Measurements from ENCODE around the gene CDKN2D.
"Not testable (repeated sequence)": the region's sequence is repeated elsewhere in the genome, so short reads cannot be mapped to it uniquely, and the experiment has no call there.

DNA sequence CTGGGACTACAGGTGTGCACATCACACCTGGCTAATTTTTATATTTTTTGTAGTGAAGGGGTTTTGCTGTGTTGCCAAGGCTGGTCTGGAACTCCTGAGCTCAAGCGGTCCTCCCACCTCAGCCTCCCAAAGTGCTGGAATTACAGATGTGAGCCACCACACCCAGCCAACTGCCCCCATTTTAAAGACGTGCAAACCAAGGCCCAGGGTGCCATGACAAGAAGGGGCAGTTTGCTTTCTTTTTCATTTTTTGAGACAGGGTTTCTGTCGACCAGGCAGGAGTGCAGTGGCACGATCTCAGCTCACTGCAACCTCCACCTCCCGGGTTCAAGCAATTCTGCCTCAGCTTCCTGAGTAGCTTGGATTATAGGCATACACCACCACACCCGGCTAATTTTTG is 5.0 kb upstream of the CDKN2D start:
- not testable (repeated sequence) for TF ChIP-seq NFRKB (IDR thresholded peaks at IDR 0.05); ELF4 (IDR thresholded peaks at IDR 0.05); SUZ12 (IDR thresholded peaks at IDR 0.05); SP1 (IDR thresholded peaks at IDR 0.05); ARNT (IDR thresholded peaks at IDR 0.05); FOXM1 (IDR thresholded peaks at IDR 0.05; ENCODE audit: borderline replicate concordance); LEF1 (IDR thresholded peaks at IDR 0.05; ENCODE audit: borderline replicate concordance); HDGF (IDR thresholded peaks at IDR 0.05; ENCODE audit: borderline replicate concordance); TARDBP (IDR thresholded peaks at IDR 0.05); L3MBTL2 (conservative IDR thresholded peaks at IDR 0.05)
- TF ChIP-seq, protein P1, sequence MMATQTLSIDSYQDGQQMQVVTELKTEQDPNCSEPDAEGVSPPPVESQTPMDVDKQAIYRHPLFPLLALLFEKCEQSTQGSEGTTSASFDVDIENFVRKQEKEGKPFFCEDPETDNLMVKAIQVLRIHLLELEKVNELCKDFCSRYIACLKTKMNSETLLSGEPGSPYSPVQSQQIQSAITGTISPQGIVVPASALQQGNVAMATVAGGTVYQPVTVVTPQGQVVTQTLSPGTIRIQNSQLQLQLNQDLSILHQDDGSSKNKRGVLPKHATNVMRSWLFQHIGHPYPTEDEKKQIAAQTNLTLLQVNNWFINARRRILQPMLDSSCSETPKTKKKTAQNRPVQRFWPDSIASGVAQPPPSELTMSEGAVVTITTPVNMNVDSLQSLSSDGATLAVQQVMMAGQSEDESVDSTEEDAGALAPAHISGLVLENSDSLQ (IDR thresholded peaks at IDR 0.05), result not testable (repeated sequence)

Measured in HEK293T (cell line).